GM13976 (cell line): ENCODE results near the gene SLC26A5.

ENCODE experiments used
- DNase-seq: peaks from one replicate; pipeline ENCODE4 v3.0.0; 2012; ENCODE audit warnings: low spot score
- CTCF ChIP-seq: IDR thresholded peaks from 2 replicates; pipeline ENCODE4 v1.5.1; 2012; ENCODE audit warnings: borderline replicate concordance, mild to moderate bottlenecking; ENCODE audit not compliant: insufficient read depth; ENCODE audit errors: extremely low read depth, missing control alignments, control extremely low read depth
- in situ Hi-C: fragments of 300-500 bp; cut with MboI; formaldehyde crosslinking; loops from one replicate; pipeline ENCODE4 v1.12.0; 2022; ENCODE audit warnings: low sequenced_read_pairs, mixed read lengths, inconsistent platforms; ENCODE audit not compliant: unreplicated experiment

Gene SLC26A5

GRCh38 chr7:103338864-103339263 is 107.1 kb downstream of the SLC26A5 start:
- DNase-seq: no peak
- no peak for TF ChIP-seq CTCF
- in situ Hi-C loops: no loop called here

GRCh38 chr7:103336761-103337160 is 109.2 kb downstream of the SLC26A5 start:
- no peak for DNase-seq
- TF ChIP-seq CTCF: no peak
- in situ Hi-C loops: no loop called here

- no peak for DNase-seq
- no peak for TF ChIP-seq CTCF
- in situ Hi-C loops: no loop called here
These were observed 120.3 kb downstream of the SLC26A5 start for GRCh38 chr7:103325744-103326143.
